OCI-LY1 (cell line): ENCODE results near the gene EXOC6B.

Experiments used
- H2AFZ ChIP-seq: fragments of 200-600 bp; sonication (generic), shearing (Covaris generic); 2 replicates; pipeline ENCODE4 v1.6.0; 2014; ENCODE audit warnings: antibody characterized with exemption, mild to moderate bottlenecking, low read length
- H3F3A ChIP-seq: fragments of 200-600 bp; sonication (generic), shearing (Covaris generic); 2 replicates; pipeline ENCODE4 v1.6.0; 2014; ENCODE audit warnings: mild to moderate bottlenecking, antibody characterized with exemption, low read length, moderate library complexity; ENCODE audit not compliant: insufficient read depth
- H3K27ac ChIP-seq: fragments of 200-600 bp; sonication (generic); 2 replicates; pipeline ENCODE4 v1.5.1; 2014; ENCODE audit warnings: low read length, mixed run types, mild to moderate bottlenecking, low read depth; ENCODE audit not compliant: poor library complexity, severe bottlenecking
- H3K27me3 ChIP-seq: fragments of 200-600 bp; sonication (generic); 2 replicates; pipeline ENCODE4 v1.6.0; 2014; ENCODE audit warnings: antibody characterized with exemption, mild to moderate bottlenecking, low read length, moderate library complexity; ENCODE audit not compliant: insufficient read depth
- H3K36me3 ChIP-seq: fragments of 200-600 bp; sonication (generic); 2 replicates; pipeline ENCODE4 v1.6.1; 2014; ENCODE audit warnings: mild to moderate bottlenecking, antibody characterized with exemption, low read length, moderate library complexity, mixed read lengths; ENCODE audit not compliant: insufficient read depth
- H3K4me1 ChIP-seq: fragments of 200-600 bp; sonication (generic); 2 replicates; pipeline ENCODE4 v1.5.1; 2014; ENCODE audit warnings: mild to moderate bottlenecking, low read length, moderate library complexity; ENCODE audit not compliant: insufficient read depth, severe bottlenecking
- H3K4me2 ChIP-seq: fragments of 200-600 bp; sonication (generic), shearing (Covaris generic); 2 replicates; pipeline ENCODE4 v1.6.1; 2014; ENCODE audit warnings: low read length
- H3K4me3 ChIP-seq: fragments of 200-600 bp; sonication (generic); 2 replicates; pipeline ENCODE4 v1.5.1; 2014; ENCODE audit warnings: low read length, low read depth, mild to moderate bottlenecking, mixed read lengths; ENCODE audit not compliant: poor library complexity, severe bottlenecking
- H3K79me2 ChIP-seq: fragments of 200-600 bp; shearing (Covaris generic); 2 replicates; pipeline ENCODE4 v1.6.1; 2016; ENCODE audit warnings: mixed run types, low read length, mixed read lengths; ENCODE audit not compliant: insufficient read depth
- H3K9ac ChIP-seq: fragments of 200-600 bp; sonication (generic), shearing (Covaris generic); 2 replicates; pipeline ENCODE4 v1.6.1; 2014; ENCODE audit warnings: mild to moderate bottlenecking, low read length, mixed read lengths
- H3K9me2 ChIP-seq: fragments of 200-600 bp; sonication (generic), shearing (Covaris generic); 2 replicates; pipeline ENCODE4 v1.6.1; 2014; ENCODE audit warnings: low read depth, mild to moderate bottlenecking, low read length, mixed read lengths
- H3K9me3 ChIP-seq: fragments of 200-600 bp; shearing (Covaris generic); 2 replicates; pipeline ENCODE4 v1.6.1; 2014; ENCODE audit warnings: low read length, mixed read lengths
- H4K20me1 ChIP-seq: fragments of 200-600 bp; sonication (generic), shearing (Covaris generic); 2 replicates; pipeline ENCODE4 v1.6.0; 2016; ENCODE audit warnings: mild to moderate bottlenecking, low read length; ENCODE audit not compliant: insufficient read depth
- CTCF ChIP-seq: fragments of 200-600 bp; sonication (generic), shearing (Covaris generic); IDR thresholded peaks from 2 replicates; pipeline ENCODE4 v1.5.1; 2017; ENCODE audit warnings: mild to moderate bottlenecking, antibody characterized with exemption, low read length, moderate library complexity, mixed read lengths
- EZH2 ChIP-seq: fragments of 200-600 bp; sonication (generic), shearing (Covaris generic); IDR thresholded peaks from 2 replicates; pipeline ENCODE4 v1.8.0; 2017; ENCODE audit warnings: borderline replicate concordance, mixed run types, mild to moderate bottlenecking, antibody characterized with exemption, low read length, moderate library complexity, mixed read lengths

The EXOC6B gene

GRCh38 chr2:72813841-72814240 lies 12.0 kb downstream of the EXOC6B start:
- Histone ChIP-seq H3K4me1 (no peaks in the 10 kb centered on the region), H3K27me3 (no peaks in the 10 kb centered on the region), H3K36me3 (no peaks in the 10 kb centered on the region), H3K9ac (no peak overlapping the region), H3K9me3 (no peaks in the 10 kb centered on the region), H3K27ac (no peak overlapping the region), H3K4me3 (no peak overlapping the region), H3K79me2 (no peaks in the 10 kb centered on the region), H3F3A (no peaks in the 10 kb centered on the region), H3K4me2 (no peak overlapping the region), H4K20me1 (no peaks in the 10 kb centered on the region), H3K9me2 (no peaks in the 10 kb centered on the region), H2AFZ (no peak overlapping the region)
- TF ChIP-seq EZH2 (no peak), CTCF (no peak)

GRCh38 chr2:72810165-72810564 lies 15.7 kb downstream of the EXOC6B start:
- H3F3A ChIP-seq = no peaks in the 10 kb centered on the region
- H2AFZ ChIP-seq = no peak overlapping the region
- no peaks in the 10 kb centered on the region for H3K9me3 ChIP-seq
- H3K9ac ChIP-seq = no peak overlapping the region
- no peak overlapping the region for H3K4me3 ChIP-seq
- H3K27ac ChIP-seq = no peak overlapping the region
- no peaks in the 10 kb centered on the region for H3K27me3 ChIP-seq
- H4K20me1 ChIP-seq = no peaks in the 10 kb centered on the region
- no peaks in the 10 kb centered on the region for H3K9me2 ChIP-seq
- no peaks in the 10 kb centered on the region for H3K36me3 ChIP-seq
- no peak overlapping the region for H3K4me2 ChIP-seq
- no peaks in the 10 kb centered on the region for H3K79me2 ChIP-seq
- TF ChIP-seq CTCF (no peak), EZH2 (no peak)
- no peaks in the 10 kb centered on the region for H3K4me1 ChIP-seq

- Histone ChIP-seq H3K27ac (no peak overlapping the region), H3F3A (no peaks in the 10 kb centered on the region), H3K4me2 (no peak overlapping the region), H3K4me3 (no peak overlapping the region), H3K79me2 (no peaks in the 10 kb centered on the region), H4K20me1 (no peaks in the 10 kb centered on the region), H2AFZ (no peak overlapping the region), H3K27me3 (no peaks in the 10 kb centered on the region), H3K9me2 (no peaks in the 10 kb centered on the region), H3K9ac (no peak overlapping the region), H3K9me3 (no peaks in the 10 kb centered on the region), H3K36me3 (no peaks in the 10 kb centered on the region), H3K4me1 (no peaks in the 10 kb centered on the region)
- no peak for TF ChIP-seq EZH2
- TF ChIP-seq CTCF = no peak
These were observed 16.7 kb downstream of the EXOC6B start for GRCh38 chr2:72809095-72809494.
